HG03571 (cell line): ENCODE measurements around the gene DRG1.
"Not testable (repeated sequence)": the region's sequence is repeated elsewhere in the genome, so short reads cannot be mapped to it uniquely, and the experiment has no call there.

ENCODE experiments used
- ATAC-seq: cut with Tn5 transposase; IDR thresholded peaks from one replicate; pipeline ENCODE4 v1.9.1; 2021; ENCODE audit not compliant: unreplicated experiment

Gene DRG1

GRCh38 chr22:31399211-31400022 is at the start of gene DRG1:
DRG1 (plus strand) TSS chr22:31399604; CDS start chr22:31399684, 80 bp downstream.
- ATAC-seq: peak; percentile 95

DNA sequence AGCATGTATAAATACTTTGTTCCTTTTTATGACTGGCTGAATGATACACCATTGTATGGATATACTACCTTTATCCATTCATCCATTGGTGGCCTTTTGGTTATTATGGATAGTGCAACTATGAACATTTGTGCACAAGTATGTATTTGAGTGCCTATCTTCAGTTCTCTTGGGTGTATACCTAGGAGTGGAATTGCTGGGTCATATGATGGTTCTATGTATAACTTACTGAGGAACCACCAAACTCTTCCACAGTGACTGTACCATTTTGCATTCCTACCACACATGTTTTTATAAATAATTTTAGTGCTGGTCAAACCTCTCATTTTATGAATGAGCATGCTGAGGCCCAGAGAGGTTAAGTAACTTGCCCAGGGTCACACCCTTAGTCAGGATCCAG is 49.4 kb upstream of the DRG1 start:
- no peak for ATAC-seq

DNA sequence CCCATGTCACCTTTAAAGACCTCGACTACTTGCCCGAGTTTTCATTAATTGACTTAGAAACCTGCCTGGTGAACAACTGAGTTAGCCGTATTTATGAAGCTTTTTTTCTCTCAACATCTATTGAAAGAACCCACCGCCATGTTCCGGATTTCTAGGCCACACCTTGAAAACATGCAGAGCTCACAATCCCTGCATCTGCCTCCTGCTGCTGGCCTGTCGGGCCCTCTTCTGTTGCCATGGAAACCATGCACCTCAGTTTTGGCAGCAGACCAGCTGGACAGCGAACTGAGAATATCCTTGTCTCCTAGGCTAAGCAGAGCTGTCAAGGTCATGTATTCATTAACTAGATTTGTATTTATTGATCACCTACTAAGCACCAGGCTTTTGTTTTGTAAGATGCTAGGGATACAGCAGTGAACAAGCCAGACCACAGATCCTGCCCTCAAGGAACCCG is 49.0 kb upstream of the DRG1 start:
- ATAC-seq: no peak

DNA sequence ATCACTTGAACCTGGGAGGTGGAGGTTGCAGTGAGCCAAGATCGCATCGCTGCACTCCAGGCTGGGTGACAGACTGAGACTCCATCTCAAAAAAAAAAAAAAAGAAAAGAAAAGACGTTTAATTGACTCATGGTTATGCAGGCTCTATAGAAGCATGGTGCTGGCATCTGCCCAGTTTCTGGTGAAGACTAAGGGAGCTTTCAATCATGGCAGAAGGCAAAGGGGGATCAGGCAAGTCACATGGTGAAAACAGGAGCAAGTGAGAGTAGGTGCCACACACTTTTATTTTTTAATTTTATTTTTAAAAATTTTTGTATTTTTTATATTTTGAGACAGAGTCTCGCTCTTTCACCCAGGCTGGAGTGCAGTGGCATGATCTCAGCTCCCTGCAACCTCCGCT is 44.9 kb upstream of the DRG1 start:
- no peak for ATAC-seq

GRCh38 chr22:31360029-31360428 is 39.4 kb upstream of the DRG1 start:
- ATAC-seq: no peak

GRCh38 chr22:31361743-31362142 is 37.7 kb upstream of the DRG1 start:
- no peak for ATAC-seq

DNA sequence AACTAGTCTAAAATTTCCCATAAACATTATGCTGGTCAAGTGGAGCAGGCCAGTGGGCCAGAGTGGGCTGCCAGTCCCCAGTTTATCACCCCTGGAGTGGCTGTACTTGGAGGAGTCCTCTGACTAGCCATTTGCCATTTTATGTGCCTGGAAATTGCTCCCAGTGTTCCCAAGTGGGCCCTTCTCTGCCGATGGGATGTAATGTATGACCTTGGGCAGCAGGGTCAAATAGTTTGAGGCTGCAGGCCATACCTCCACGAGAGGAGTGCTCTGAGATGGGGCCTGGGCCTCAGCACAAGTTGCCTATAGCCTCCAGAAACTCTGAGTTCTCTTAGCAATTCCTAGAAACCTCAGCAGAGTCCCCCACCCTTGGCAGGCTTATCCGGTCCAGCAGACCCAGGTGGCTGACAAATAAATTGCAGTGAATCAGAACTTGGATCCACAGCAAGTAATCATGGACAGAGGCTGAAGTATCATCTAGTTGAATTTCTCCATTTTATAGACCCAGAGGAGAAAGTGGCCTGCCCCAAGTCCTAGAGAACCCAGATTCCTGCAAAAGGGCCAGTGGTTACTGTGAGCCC is 35.4 kb upstream of the DRG1 start:
- no peak for ATAC-seq

GRCh38 chr22:31367426-31367825 is 32.0 kb upstream of the DRG1 start:
- no peak for ATAC-seq

DNA sequence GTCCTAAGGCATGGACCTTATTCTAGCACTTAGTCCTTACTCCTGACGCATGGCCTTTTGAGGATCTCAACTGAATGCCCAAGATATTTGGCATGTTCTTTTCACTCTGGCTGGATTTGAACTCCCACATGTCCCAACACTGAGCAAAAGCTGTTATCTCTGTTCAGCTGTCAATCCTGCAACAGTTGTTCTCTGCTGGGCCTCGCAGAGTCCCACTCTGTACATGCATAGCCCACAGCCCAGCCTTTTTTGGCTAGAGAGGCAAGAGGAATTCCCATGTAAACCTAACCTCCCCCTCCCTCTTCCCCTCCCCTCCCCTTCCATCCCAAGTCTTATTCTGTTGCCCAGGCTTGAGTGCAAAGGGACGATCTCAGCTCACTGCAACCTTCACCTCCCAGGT is 21.8 kb upstream of the DRG1 start:
- ATAC-seq: no peak

DNA sequence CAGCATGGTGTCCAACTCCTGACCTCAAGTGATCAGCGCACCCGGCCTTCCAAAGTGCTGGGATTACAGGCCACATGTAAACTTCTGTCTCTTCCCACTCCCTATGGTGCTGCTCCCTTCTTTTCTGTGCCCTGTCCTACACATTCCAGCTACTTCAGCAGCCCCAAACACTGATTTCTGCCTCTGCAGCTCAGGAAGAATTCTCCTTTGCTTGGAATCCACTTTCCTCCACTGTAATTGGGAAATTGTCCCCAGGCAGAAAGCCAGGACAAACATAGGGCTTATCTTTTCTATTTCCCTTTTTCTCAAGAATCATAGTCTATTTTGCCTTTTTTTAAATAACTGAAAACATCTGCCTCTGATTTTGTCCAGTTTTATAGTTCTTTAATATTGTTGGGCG is 21.3 kb upstream of the DRG1 start:
- ATAC-seq: no peak

- ATAC-seq: not testable (repeated sequence)
Measured at GRCh38 chr22:31378651-31379050, 20.8 kb upstream of the DRG1 start.

GRCh38 chr22:31393893-31394292 is 5.5 kb upstream of the DRG1 start:
- ATAC-seq: no peak

DNA sequence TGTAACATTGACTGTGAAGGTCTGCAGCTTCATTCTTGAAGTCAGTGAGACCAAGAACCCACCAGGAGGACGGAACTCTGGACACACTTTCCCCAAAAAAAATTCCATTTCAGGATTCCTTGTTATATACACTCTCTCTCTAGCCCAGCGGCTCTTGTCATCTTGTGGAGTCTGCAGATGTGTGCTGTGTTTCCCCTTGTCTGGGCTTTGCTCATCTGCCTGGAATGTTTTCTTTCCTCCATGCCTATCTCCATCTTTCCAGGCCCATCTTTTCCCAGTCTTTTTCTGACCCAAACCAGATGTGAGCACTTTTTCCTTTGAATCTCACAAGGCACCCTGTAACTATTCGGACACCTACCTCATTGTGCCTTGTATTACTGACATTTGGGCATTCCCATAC is 5.1 kb upstream of the DRG1 start:
- no peak for ATAC-seq

DNA sequence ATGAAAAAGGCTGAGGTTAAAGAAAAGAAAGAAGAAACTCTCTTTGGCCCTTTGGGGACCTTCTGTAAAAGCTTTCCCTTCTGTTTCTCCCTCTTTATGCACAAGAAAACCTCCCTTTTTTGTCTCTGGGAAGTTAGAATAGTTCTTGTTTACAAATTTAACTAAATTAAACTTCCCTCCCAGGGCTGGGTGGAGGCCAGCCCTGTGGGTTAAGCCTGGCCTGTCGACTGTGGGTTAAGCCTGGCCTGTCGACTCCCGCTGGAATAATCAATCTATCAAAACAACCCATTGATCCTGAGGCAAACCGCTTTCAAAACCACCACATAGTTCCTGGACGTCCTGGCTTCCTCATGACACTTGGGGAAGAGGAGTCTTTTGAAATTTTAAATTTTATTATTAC is 1.2 kb upstream of the DRG1 start:
- no peak for ATAC-seq

DNA sequence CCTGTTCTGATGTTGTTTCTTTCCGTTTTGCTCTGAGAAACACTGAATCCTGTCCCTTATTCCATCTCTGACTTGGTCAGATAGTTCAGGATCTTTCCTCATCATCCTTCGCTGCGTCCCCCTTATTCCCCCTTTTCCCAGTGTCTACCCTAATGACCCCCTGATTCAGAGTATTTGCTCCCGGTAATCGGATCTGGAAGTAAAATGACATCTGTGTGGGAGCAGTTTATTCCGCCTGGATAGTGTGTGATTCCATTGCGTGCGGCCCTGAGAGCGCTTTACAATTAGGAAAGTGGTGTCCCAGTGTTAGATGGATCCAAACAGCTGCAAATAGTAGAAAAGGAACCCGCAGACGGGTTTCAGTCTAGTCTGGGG is 606 bp downstream of the DRG1 start:
- ATAC-seq: no peak

DNA sequence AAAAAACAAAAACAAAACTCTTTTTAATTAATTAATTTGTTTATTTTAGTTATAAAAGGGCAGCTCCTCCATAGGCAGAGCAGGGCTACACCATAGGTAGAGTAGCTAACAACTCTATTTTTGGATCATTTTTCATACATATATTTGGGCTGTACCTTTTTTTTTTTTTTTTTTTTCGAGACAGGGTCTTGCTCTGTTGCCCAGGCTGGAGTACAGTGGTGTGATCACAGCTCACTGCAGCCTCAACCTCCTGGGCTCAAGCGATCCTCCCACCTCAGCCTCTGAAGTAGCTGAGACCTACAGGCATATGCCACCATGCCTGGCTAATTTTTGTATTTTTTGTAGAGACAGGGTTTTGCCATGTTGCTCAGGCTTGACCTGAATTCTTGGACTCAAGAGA is 2.9 kb downstream of the DRG1 start:
- not testable (repeated sequence) for ATAC-seq

DNA sequence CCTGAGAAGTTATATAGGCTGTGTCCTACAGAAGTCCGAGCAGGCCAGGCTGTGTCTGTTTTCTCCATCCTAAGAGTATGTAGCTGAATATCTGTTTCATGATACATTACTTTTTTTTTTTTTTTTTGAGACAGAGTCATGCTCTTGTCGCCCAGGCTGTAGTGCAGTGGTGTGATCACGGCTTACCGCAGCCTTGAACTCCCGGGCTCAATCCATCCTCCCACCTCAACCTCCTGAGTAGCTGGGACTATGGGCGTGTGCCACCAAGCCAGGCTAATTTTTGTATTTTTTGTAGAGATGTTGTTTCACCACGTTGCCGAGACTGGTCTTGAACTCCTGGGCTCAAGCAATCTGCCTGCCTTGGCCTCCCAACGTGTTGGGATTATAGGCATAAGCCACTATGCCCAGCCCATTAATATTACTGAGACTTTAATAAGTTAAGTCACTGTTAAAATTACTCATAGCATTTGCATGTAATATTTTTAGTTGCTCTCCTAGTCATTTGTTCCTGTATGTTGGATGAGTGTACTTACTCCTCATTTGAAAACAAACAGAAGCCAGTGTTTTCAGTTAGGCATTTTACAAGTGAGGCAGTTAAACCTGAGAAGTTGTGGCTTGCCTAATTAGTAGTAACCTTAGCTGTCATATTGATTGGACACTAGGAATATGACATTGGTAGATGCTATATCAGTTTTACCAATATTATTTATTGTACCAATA is 26.1 kb downstream of the DRG1 start:
- no peak for ATAC-seq

DNA sequence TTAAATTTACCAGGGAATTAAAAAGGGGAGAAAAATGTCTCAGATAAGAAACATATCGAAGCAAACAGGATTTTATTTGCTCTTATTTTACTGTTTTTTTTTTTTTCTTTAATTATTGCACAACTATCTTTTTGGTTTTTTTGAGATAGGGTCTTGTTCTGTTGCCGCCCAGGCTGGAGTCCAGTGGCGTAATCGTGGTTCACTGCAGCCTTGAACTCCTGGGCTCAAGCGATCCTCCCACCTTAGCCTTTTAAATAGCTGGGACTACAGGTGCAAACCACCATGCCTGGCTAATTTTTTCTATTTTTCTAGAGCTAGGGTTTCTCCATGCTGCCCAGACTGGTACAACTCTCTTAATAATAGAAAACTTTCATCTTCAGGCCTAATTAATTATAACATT is 32.5 kb downstream of the DRG1 start:
- ATAC-seq: no peak

DNA sequence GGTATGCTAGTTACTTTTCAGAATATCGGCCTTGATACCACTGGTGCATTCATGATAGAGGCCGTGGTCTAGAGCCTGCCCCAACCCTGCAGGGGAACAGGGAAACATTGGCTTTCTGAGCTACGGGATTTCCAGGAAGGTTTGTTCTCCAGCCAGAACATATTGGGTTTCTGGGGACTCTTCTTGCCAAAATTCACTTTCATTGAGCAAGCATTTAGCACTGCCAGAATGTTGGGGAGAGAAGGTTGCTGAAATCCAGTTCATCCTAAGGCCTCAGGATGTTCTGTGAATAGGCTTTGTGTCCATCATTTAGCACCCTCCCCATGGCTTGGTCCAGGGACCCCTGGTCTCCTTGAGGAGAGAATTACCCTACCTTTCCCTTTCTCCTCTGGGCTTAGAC is 36.7 kb downstream of the DRG1 start:
- ATAC-seq: no peak

DNA sequence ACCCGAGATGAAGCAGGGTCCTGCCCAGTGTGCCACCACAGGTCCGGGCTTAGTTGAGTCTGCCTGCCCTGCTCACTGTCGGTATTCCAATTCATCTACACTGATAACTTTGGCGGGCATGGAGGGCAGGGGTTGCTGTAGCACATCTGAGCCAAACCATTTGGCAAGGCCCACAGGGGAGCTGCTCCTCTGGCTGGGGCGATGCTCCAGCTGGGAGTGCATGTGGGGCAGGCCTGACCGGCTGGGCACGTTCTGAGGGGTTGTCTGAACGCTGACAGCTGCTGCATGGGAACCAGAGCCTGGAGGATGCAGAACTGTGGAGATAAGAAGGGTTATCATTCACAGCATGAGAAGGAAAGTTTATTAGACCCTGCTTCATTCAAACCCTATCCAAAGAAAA is 40.4 kb downstream of the DRG1 start:
- no peak for ATAC-seq

GRCh38 chr22:31440681-31441080 is 41.3 kb downstream of the DRG1 start:
- ATAC-seq: no peak

GRCh38 chr22:31441652-31442051 is 42.2 kb downstream of the DRG1 start:
- no peak for ATAC-seq
